ENCODE measurements around the gene CREB3L1.

GRCh38 chr11:46335271-46335670, 57.8 kb downstream of the CREB3L1 start:
- no peak for TF ChIP-seq CTCF (conservative IDR thresholded peaks at IDR 0.05 in 1 of 2, IDR thresholded peaks at IDR 0.05 in 1 of 2; ENCODE audit: extremely low read depth in 1 of 2, insufficient read depth in 1 of 2, low read depth in 1 of 2, low read length in 2 of 2)
- TF ChIP-seq EZH2 (IDR thresholded peaks at IDR 0.05; ENCODE audit: borderline replicate concordance, low read length), result no peak

Data from mammary epithelial cell (primary cell).